ENCODE data around the gene DDAH1. TPM values are rescaled to one million over a fixed set of nuclear protein-coding genes. Genes with fewer than 3 reads are reported as not detected.

The DDAH1 gene
- total RNA-seq, 1 experiment from 2014 or later, result 7.9 TPM

DNA sequence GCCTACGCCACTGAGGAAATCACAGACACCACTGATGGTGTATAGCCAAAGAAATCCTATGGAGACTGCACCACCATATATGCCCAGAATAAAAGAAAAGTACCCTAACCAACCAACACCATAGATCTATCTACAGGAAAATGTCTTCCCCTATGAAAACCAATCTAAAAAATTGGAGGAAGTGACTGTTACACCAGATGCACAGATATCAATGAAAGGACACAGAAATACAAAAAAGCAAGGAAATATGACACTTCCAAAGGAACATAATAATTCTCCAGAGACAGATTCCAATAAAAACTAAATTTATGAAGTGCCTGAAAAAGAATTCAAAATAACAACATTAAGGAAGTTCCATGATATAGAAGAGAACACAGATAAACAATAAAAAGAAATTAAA, 131.8 kb downstream of the DDAH1 start:
- Mint-ChIP-seq H3K27me3 (ENCODE audit: insufficient read depth, unreplicated experiment) (no peaks in the 10 kb centered on the region), H3K27ac (ENCODE audit: low read depth, unreplicated experiment) (no peak overlapping the region), H3K4me1 (ENCODE audit: insufficient read depth, unreplicated experiment) (peaks cover 30% of the 10 kb centered on the region), H3K4me3 (ENCODE audit: unreplicated experiment) (no peak overlapping the region), H3K36me3 (ENCODE audit: insufficient read depth, unreplicated experiment) (no peaks in the 10 kb centered on the region), H3K9me3 (ENCODE audit: unreplicated experiment) (peaks cover 13% of the 10 kb centered on the region)
- no peak for DNase-seq (ENCODE audit: unreplicated experiment)
- no TSS peak for BruUV-seq (replicated peaks)
- POLR2A ChIA-PET, result interaction anchor here (0.6 kb wide), 1 partner anchor 57 kb away, joined by 3 read pairs; the partner anchor contains the start of gene BCL10
- TF ChIP-seq, protein P1, sequence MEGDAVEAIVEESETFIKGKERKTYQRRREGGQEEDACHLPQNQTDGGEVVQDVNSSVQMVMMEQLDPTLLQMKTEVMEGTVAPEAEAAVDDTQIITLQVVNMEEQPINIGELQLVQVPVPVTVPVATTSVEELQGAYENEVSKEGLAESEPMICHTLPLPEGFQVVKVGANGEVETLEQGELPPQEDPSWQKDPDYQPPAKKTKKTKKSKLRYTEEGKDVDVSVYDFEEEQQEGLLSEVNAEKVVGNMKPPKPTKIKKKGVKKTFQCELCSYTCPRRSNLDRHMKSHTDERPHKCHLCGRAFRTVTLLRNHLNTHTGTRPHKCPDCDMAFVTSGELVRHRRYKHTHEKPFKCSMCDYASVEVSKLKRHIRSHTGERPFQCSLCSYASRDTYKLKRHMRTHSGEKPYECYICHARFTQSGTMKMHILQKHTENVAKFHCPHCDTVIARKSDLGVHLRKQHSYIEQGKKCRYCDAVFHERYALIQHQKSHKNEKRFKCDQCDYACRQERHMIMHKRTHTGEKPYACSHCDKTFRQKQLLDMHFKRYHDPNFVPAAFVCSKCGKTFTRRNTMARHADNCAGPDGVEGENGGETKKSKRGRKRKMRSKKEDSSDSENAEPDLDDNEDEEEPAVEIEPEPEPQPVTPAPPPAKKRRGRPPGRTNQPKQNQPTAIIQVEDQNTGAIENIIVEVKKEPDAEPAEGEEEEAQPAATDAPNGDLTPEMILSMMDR (IDR thresholded peaks at IDR 0.05; ENCODE audit: unreplicated experiment), result no peak
- CTCF ChIA-PET, result no interaction called here
- intact Hi-C loops (cut with micrococcal nuclease), result no loop called here

- Mint-ChIP-seq H3K4me1 (ENCODE audit: insufficient read depth, unreplicated experiment) (peaks cover 30% of the 10 kb centered on the region), H3K4me3 (ENCODE audit: unreplicated experiment) (no peak overlapping the region), H3K27ac (ENCODE audit: low read depth, unreplicated experiment) (no peak overlapping the region), H3K36me3 (ENCODE audit: insufficient read depth, unreplicated experiment) (no peaks in the 10 kb centered on the region), H3K27me3 (ENCODE audit: insufficient read depth, unreplicated experiment) (no peaks in the 10 kb centered on the region), H3K9me3 (ENCODE audit: unreplicated experiment) (peaks cover 13% of the 10 kb centered on the region)
- BruUV-seq (replicated peaks), result no TSS peak
- TF ChIP-seq, protein P1 (IDR thresholded peaks at IDR 0.05; ENCODE audit: unreplicated experiment), result no peak
- intact Hi-C loops (cut with micrococcal nuclease), result no loop called here
- ChIA-PET POLR2A (interaction anchor here (0.6 kb wide), 1 partner anchor 56 kb away, joined by 3 read pairs; the partner anchor contains the start of gene BCL10), CTCF (interaction anchor here (3.3 kb wide), 1 partner anchor 11 kb away, joined by 16 read pairs; no protein-coding TSS in a partner anchor)
- DNase-seq (ENCODE audit: unreplicated experiment), result no peak
These were observed 132.4 kb downstream of the DDAH1 start for GRCh38 chr1:85332575-85332974.

DNA sequence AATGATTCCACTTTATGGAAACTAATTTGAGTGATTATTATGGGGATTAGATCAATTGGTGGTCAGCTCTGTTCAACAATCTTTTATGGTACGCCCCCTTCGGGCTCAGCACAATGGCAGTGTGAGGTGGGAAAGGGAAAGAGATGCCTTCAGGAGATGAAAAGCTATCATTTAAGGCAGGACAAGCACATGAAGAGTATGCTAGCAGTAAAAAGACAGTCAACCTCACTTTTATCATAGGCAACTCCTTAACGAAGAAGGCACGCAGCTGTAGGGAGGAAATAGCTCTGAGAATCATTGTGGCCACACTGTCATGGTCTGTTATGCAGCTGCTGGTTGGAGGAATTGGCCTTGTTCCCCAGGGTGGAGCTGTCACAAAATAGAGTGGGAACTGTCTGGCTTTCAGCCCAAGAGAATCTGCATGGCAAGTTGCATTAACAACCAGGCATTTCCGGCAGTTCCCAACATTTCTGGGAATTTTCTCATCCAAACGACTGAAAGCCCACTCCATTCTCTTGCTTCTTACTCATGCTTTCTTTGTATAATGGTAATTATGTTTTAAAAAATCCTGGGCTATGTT, 134.2 kb downstream of the DDAH1 start:
- no peaks in the 10 kb centered on the region for H3K27me3 Mint-ChIP-seq (ENCODE audit: insufficient read depth, unreplicated experiment)
- ChIA-PET CTCF (interaction anchor here (0.7 to 3.3 kb wide), 3 partner anchors 13 to 134 kb away, joined by 3 to 16 read pairs (median 3); partner anchors contain the start of gene DDAH1), POLR2A (interaction anchor here (0.9 to 3.1 kb wide), 5 partner anchors 13 to 251 kb away, joined by 4 to 22 read pairs (median 6); partner anchors contain the start of genes BCL10 and C1orf52)
- H3K4me1 Mint-ChIP-seq (ENCODE audit: insufficient read depth, unreplicated experiment), result peaks cover 36% of the 10 kb centered on the region
- H3K27ac Mint-ChIP-seq (ENCODE audit: low read depth, unreplicated experiment), result peak overlapping the region; percentile 90
- TF ChIP-seq, protein P1 (IDR thresholded peaks at IDR 0.05; ENCODE audit: unreplicated experiment), result no peak
- no peaks in the 10 kb centered on the region for H3K36me3 Mint-ChIP-seq (ENCODE audit: insufficient read depth, unreplicated experiment)
- DNase-seq (ENCODE audit: unreplicated experiment), result peak; percentile 78
- no TSS peak for BruUV-seq (replicated peaks)
- intact Hi-C loops (cut with micrococcal nuclease), result no loop called here
- peaks cover 13% of the 10 kb centered on the region for H3K9me3 Mint-ChIP-seq (ENCODE audit: unreplicated experiment)
- peak overlapping the region; percentile 12 for H3K4me3 Mint-ChIP-seq (ENCODE audit: unreplicated experiment)

GRCh38 chr1:85330214-85330631, 134.7 kb downstream of the DDAH1 start:
- Mint-ChIP-seq H3K36me3 (ENCODE audit: insufficient read depth, unreplicated experiment) (no peaks in the 10 kb centered on the region), H3K27me3 (ENCODE audit: insufficient read depth, unreplicated experiment) (no peaks in the 10 kb centered on the region), H3K4me1 (ENCODE audit: insufficient read depth, unreplicated experiment) (peaks cover 36% of the 10 kb centered on the region), H3K9me3 (ENCODE audit: unreplicated experiment) (peaks cover 13% of the 10 kb centered on the region), H3K4me3 (ENCODE audit: unreplicated experiment) (peak overlapping the region; percentile 12), H3K27ac (ENCODE audit: low read depth, unreplicated experiment) (peak overlapping the region; percentile 90)
- CTCF ChIA-PET, result interaction anchor here (0.7 to 3.3 kb wide), 5 partner anchors 9 to 135 kb away, joined by 3 to 16 read pairs (median 3); partner anchors contain the start of gene DDAH1
- POLR2A ChIA-PET, result interaction anchor here (0.9 to 3.1 kb wide), 7 partner anchors 9 to 251 kb away, joined by 4 to 22 read pairs (median 6); partner anchors contain the start of genes BCL10 and C1orf52
- TF ChIP-seq, protein P1 (IDR thresholded peaks at IDR 0.05; ENCODE audit: unreplicated experiment), result no peak
- peak; percentile 64 for DNase-seq (ENCODE audit: unreplicated experiment)
- no TSS peak for BruUV-seq (replicated peaks)
- intact Hi-C loops (cut with micrococcal nuclease), result no loop called here
